ACC112 (cell line): ENCODE results near the gene VPS13A.

Source experiments
- H2AFZ ChIP-seq: fragments of 200-600 bp; sonication (generic); one replicate; pipeline ENCODE4 v1.6.0; 2017; ENCODE audit warnings: antibody characterized with exemption, low read length; ENCODE audit not compliant: unreplicated experiment
- H3K27ac ChIP-seq: fragments of 200-600 bp; sonication (generic); 2 replicates; pipeline ENCODE4 v1.5.1; 2014; ENCODE audit warnings: low read depth, mild to moderate bottlenecking, antibody characterized with exemption, low read length, moderate library complexity
- H3K27me3 ChIP-seq: fragments of 200-600 bp; sonication (generic); 2 replicates; pipeline ENCODE4 v1.6.1; 2014; ENCODE audit warnings: mild to moderate bottlenecking, antibody characterized with exemption, low read length, moderate library complexity, mixed read lengths; ENCODE audit not compliant: insufficient read depth
- H3K36me3 ChIP-seq: fragments of 200-600 bp; sonication (generic); 2 replicates; pipeline ENCODE4 v1.6.1; 2016; ENCODE audit warnings: mild to moderate bottlenecking, antibody characterized with exemption, low read length, moderate library complexity, mixed read lengths; ENCODE audit not compliant: insufficient read depth
- H3K4me1 ChIP-seq: fragments of 200-600 bp; sonication (generic); one replicate; pipeline ENCODE4 v1.6.1; 2016; ENCODE audit warnings: low read length, mixed read lengths; ENCODE audit not compliant: insufficient read depth, unreplicated experiment, control insufficient read depth
- H3K4me3 ChIP-seq: fragments of 200-600 bp; sonication (generic); 2 replicates; pipeline ENCODE4 v1.5.1; 2014; ENCODE audit warnings: mild to moderate bottlenecking, low read depth, low read length
- H3K79me2 ChIP-seq: fragments of 200-600 bp; sonication (generic); one replicate; pipeline ENCODE4 v1.6.0; 2016; ENCODE audit warnings: low read length; ENCODE audit not compliant: control insufficient read depth, unreplicated experiment, insufficient read depth

VPS13A gene

GRCh38 chr9:77183581-77183980 lies 6.2 kb downstream of the VPS13A start:
- Histone ChIP-seq H3K36me3 (no peaks in the 10 kb centered on the region), H3K4me1 (peaks cover 24% of the 10 kb centered on the region), H2AFZ (no peak overlapping the region), H3K79me2 (peaks cover 81% of the 10 kb centered on the region), H3K27ac (no peak overlapping the region), H3K27me3 (no peaks in the 10 kb centered on the region), H3K4me3 (no peak overlapping the region)

- H3K27me3 ChIP-seq: no peaks in the 10 kb centered on the region
- H3K36me3 ChIP-seq: no peaks in the 10 kb centered on the region
- H3K27ac ChIP-seq: no peak overlapping the region
- H3K4me3 ChIP-seq: no peak overlapping the region
- H3K79me2 ChIP-seq: peaks cover 69% of the 10 kb centered on the region
- H2AFZ ChIP-seq: no peak overlapping the region
- H3K4me1 ChIP-seq: peaks cover 7% of the 10 kb centered on the region
These were observed 10.9 kb downstream of the VPS13A start for GRCh38 chr9:77188242-77188641.

GRCh38 chr9:77194423-77194822 lies 17.1 kb downstream of the VPS13A start:
- peaks cover 43% of the 10 kb centered on the region for H3K79me2 ChIP-seq
- H3K36me3 ChIP-seq: no peaks in the 10 kb centered on the region
- H3K27ac ChIP-seq: no peak overlapping the region
- H3K4me3 ChIP-seq: no peak overlapping the region
- peaks cover 6% of the 10 kb centered on the region for H3K4me1 ChIP-seq
- H3K27me3 ChIP-seq: no peaks in the 10 kb centered on the region
- H2AFZ ChIP-seq: no peak overlapping the region

- no peaks in the 10 kb centered on the region for H3K4me1 ChIP-seq
These were observed 32.8 kb downstream of the VPS13A start for GRCh38 chr9:77210116-77210515.

GRCh38 chr9:77211561-77211960 lies 34.2 kb downstream of the VPS13A start:
- Histone ChIP-seq H3K79me2 (no peaks in the 10 kb centered on the region), H3K4me3 (no peak overlapping the region), H3K4me1 (no peaks in the 10 kb centered on the region), H3K27ac (no peak overlapping the region), H2AFZ (no peak overlapping the region), H3K27me3 (no peaks in the 10 kb centered on the region), H3K36me3 (peaks cover 6% of the 10 kb centered on the region)

More at GRCh38 chr9:77210116-77210515, 32.8 kb downstream of the VPS13A start:
- Histone ChIP-seq H3K27ac (no peak overlapping the region), H3K79me2 (no peaks in the 10 kb centered on the region), H3K4me3 (no peak overlapping the region), H2AFZ (no peak overlapping the region), H3K36me3 (peaks cover 6% of the 10 kb centered on the region), H3K27me3 (no peaks in the 10 kb centered on the region)

- Histone ChIP-seq H2AFZ (no peak overlapping the region), H3K27ac (no peak overlapping the region), H3K79me2 (no peaks in the 10 kb centered on the region), H3K4me1 (peaks cover 4% of the 10 kb centered on the region), H3K36me3 (peaks cover 6% of the 10 kb centered on the region), H3K4me3 (no peak overlapping the region), H3K27me3 (no peaks in the 10 kb centered on the region)
These were observed 35.5 kb downstream of the VPS13A start for GRCh38 chr9:77212801-77213200.

- no peaks in the 10 kb centered on the region for H3K79me2 ChIP-seq
- H3K4me1 ChIP-seq: peaks cover 16% of the 10 kb centered on the region
- peaks cover under 1% of the 10 kb centered on the region; the same call in 1 of the 2 replicates for H3K36me3 ChIP-seq
- no peaks in the 10 kb centered on the region for H3K27me3 ChIP-seq
- H3K27ac ChIP-seq: no peak overlapping the region
- no peak overlapping the region for H2AFZ ChIP-seq
- no peak overlapping the region for H3K4me3 ChIP-seq
These were observed 38.5 kb downstream of the VPS13A start for GRCh38 chr9:77215874-77216273.

- H2AFZ ChIP-seq: no peak overlapping the region
- H3K79me2 ChIP-seq: no peaks in the 10 kb centered on the region
- H3K4me1 ChIP-seq: peaks cover 16% of the 10 kb centered on the region
- peaks cover 11% of the 10 kb centered on the region; the same call in 1 of the 2 replicates for H3K36me3 ChIP-seq
- H3K27me3 ChIP-seq: no peaks in the 10 kb centered on the region
- H3K4me3 ChIP-seq: peak overlapping the region; percentile 37; the same call in 1 of the 2 replicates
- H3K27ac ChIP-seq: peak overlapping the region; percentile 33; the same call in 1 of the 2 replicates
These were observed 41.3 kb downstream of the VPS13A start for GRCh38 chr9:77218612-77219011.

GRCh38 chr9:77221431-77221830 lies 44.1 kb downstream of the VPS13A start:
- Histone ChIP-seq H3K27ac (no peak overlapping the region), H3K4me3 (no peak overlapping the region), H3K27me3 (no peaks in the 10 kb centered on the region), H3K36me3 (peaks cover 11% of the 10 kb centered on the region; the same call in 1 of the 2 replicates), H2AFZ (no peak overlapping the region), H3K4me1 (peaks cover 27% of the 10 kb centered on the region), H3K79me2 (no peaks in the 10 kb centered on the region)

GRCh38 chr9:77224746-77225312 lies 47.5 kb downstream of the VPS13A start:
- H3K4me3 ChIP-seq: no peak overlapping the region
- peaks cover 12% of the 10 kb centered on the region for H3K4me1 ChIP-seq
- H3K36me3 ChIP-seq: peaks cover 26% of the 10 kb centered on the region

GRCh38 chr9:77236693-77237092 lies 59.4 kb downstream of the VPS13A start:
- Histone ChIP-seq H3K27me3 (no peaks in the 10 kb centered on the region), H3K4me1 (no peaks in the 10 kb centered on the region), H3K4me3 (no peak overlapping the region), H3K36me3 (no peaks in the 10 kb centered on the region), H2AFZ (no peak overlapping the region), H3K79me2 (no peaks in the 10 kb centered on the region), H3K27ac (no peak overlapping the region)

More at GRCh38 chr9:77224746-77225312, 47.5 kb downstream of the VPS13A start:
- Histone ChIP-seq H2AFZ (no peak overlapping the region), H3K79me2 (no peaks in the 10 kb centered on the region), H3K27me3 (no peaks in the 10 kb centered on the region), H3K27ac (no peak overlapping the region)
